KG1 (cell line): ENCODE measurements around the gene NEK5.
"Not testable (repeated sequence)": the region's sequence is repeated elsewhere in the genome, so short reads cannot be mapped to it uniquely, and the experiment has no call there.

Experiments
- DNase-seq: peaks from one replicate; lab custom pipeline; 2025; lab: John Stamatoyannopoulos, UW

Gene NEK5

DNA sequence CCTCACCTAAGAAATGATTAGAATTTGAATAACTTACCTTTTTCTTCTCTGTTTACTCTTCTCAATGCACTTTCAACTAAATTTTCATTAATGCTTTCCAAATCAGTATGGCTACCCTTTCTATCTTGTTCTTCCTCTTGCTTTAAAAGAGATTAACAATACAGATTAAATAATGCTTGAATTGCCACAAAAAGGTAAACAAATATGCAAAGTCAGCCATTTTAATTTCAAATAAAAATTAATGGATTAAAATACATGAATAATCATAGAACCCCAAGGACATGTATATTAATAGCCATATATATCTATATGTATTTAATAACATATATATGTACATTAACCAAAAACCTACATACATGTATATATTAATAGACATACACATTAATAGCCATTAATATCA lies 7.9 kb upstream of the NEK5 start:
- DNase-seq = no peak

DNA sequence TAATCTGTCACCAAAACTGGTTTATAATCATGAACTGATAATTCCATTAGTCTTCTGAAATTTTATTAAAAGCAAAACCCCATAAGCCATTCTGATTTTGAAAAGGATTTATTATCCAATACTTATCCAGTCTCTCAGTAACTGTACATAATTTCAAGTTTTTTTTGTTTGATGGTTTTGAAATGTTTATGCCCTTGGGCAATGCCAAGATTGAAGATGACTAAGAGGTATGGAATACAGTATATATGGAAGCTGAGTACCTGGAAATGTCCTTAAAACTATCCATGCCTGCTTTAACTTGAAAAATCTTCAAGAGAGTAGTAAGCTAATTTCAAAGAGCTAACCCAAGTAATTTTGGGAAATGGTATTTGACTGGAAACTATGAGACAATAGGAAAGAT lies 1.8 kb upstream of the NEK5 start:
- DNase-seq = no peak

DNA sequence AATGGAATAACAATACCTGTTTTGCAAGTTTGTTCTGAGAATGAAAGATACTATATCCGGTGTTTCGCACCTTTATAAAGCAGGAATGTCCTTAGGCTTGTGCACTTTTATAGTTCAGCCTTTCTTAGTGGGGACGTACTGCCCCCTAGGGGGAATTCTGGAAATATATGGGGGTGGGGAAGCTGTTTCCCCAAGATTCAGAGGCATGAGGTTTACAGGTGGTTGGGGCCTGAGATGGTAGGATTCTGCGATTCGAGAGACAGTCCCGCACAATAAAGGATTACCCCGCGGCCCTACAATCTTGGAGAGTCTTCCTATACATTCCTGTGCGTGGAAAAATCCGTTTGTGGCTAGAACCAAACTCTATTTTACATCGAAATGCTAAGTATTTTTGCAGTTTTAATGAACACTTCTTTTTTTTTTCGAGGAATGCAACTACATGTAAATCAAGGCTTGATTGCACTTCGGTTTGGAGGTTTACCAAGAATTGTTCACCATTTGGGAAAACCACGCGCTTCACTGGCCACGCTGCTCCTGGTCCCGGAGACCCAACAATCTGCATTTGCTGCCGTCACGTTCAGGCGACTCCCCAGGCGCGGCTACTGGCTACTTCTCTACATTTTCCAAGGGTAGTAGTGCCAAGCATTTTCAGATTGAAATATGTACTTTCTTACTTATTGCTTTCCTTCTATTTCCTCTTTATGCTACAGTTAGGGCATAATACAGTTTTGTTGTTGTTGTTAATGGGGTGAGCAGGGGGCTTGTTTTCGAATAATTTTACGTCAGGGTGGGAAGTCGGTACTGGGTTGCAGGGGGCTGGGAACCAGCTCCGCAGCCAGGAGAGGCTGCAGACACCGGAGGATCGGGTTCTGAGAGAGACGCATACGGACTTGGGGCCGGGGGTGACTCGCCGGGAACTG lies 830 bp downstream of the NEK5 start:
- DNase-seq = peak; percentile 63

DNA sequence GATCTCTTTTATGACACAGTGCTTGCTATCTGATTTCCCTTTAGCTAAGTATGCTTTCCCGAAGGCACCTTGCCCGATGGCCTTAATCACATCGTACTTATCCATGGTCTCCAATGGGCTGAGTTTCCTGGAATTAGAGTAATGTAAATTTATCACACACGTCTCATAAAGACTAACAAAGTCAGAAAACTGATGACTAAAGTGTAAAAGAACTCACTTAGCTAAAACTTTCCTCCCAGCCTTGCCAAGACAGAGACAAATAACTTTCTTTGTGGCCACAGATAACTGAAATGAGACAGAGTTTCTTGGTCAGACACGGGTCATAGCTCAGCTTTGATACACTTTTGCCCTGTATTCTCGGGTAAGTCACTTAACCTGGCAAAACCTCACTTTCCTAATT lies 1.5 kb downstream of the NEK5 start:
- no peak for DNase-seq

DNA sequence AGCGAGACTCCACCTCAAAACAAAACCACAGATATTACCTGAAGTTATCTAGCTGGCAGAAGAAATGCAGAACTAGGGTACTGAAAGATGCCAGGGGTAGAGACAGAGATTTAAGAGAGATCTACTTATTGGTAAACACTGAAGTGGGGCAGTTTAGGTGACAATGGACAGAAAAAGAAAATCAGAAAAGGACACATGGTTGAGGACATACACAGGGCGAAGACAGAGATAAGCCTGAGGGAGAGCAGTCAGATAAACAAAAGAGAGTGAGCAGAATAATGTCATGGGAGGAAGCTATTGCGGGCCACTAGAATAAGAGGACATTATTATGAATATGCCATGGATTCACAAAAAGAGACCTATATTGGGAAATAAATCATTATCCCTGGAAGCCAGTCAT lies 3.3 kb downstream of the NEK5 start:
- DNase-seq = no peak

DNA sequence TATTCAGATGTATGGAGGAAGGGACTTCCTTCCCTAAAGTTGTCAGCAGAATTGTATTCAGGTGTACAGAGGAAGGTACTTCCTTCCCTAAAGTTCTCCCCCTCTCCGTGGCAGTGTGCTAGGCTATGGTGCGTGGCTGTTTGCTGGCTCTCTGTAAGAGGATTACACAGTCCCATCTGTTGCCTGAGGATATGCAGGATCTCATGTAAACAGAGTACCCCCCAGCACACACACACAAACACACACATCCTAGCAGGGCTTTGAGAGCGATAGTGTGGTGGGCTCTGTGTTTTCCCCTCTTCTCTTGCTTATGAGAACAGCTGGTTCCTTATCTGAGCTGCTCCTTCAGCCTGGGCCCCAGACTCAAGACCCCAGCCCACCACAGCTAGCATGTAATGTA lies 10.3 kb downstream of the NEK5 start:
- DNase-seq = no peak

DNA sequence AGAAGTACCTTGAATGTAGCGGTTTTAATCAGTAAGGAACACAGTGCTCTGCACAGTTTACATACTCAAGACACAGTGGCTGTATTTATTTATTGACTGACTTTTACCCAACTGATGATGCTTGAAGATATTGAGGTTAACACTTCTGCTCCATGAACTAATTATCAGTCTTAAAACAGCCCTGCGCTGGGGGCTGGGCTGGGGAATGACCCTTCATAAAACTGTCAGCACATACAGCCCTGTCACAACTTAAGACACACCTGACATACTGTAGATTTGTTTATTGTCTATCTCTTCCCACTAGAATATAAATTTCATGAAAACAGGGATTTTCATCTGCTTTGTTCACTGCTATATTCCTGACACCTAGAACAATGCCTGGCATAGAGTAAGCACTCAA lies 10.8 kb downstream of the NEK5 start:
- no peak for DNase-seq

DNA sequence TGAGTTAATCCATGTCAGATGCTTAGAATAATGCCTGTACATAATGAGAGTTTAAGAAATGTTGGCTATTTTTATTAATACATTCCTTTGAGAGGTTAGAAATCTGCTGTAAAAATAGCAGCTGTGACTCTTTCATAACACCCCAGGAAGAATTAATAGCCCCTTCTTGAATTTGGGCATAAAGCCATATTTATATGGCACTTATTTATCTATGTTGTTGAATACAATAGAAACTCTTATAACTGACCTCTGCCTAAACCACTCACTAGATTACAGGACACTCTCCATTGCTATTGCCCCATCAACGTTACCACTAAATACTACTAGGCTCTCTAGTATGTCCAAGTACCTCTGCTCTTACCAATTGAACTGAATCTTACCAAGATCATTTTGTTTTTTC lies 16.3 kb downstream of the NEK5 start:
- DNase-seq = no peak

DNA sequence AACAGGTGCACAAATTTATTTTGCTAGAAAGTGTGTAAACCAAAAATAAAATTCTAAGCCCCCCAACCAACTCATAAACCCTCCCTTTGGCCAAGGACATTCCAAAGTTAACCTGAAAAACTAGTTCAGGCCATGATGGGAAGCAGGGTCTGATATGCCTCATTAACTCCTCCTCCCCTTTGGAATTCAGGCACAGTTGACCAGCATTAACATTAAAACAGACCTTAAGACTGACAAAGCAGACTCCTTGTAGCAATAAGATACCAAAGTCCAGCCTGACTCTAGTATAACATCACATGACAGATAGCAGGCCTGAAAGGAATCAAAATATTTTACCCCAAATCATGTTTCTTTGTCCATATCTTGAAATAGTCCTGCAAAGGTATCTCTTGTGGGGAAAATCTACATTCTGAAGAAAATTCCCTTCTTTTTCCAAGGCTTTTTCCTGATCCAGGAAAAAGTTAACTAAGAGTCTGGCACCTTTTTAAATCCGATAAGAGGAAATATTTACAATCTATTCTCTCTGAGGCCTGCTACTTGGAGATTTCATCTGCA lies 19.7 kb downstream of the NEK5 start:
- no peak for DNase-seq

DNA sequence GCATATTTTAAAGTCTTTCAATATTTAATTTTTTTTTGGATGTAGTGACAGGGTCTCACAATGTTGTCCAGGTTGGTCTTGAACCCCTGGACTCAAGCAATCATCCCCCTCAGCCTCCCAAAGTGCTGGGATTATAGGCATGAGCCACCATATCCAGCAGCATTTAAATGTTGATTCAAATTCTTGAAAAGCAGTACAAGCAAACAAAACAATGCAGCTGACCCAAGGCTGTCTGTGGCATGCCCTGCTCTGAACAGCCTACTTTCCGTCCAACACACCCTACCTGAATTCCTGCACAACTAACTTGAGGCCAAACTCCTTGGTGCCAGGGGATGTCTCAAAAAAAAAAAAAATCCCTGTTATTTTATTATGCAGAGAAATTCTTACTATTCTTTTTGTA lies 23.0 kb downstream of the NEK5 start:
- DNase-seq = no peak

DNA sequence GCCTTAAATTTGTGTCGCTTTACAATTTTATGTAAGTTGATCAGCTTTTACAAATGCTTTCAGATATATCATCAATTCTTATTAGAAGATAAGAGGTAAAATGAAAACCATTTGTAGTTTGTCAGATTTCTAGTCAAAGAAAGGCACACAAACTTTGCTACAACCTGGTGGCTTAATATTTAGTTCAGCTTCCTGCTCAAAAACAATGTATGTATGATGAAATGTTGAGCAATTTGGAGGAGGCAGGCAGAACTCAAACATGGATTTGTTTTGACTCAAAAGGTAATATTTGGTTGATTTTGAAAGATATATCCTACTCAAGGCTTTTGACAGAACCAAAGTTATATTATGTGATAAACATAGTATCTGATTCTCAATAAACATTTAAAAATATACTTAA lies 24.2 kb downstream of the NEK5 start:
- DNase-seq = no peak

DNA sequence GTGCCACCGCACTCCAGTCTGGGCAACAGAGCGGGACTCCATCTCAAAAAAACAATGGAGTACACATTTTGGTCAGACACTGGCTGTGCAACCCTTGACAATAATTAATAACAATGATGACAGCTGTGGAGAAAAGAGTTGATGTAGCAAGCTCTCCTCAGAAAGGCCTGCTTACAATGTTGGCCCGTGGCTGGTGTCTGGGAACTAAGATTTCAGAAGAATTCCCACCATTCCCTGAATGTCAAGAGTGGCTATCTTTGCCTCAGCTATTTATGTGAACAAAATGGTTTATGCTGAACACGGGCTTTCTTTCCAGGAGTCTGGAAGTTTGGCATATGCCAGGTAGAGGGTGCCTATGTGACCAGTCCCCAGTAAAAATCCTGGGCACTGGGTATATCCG lies 25.5 kb downstream of the NEK5 start:
- no peak for DNase-seq

DNA sequence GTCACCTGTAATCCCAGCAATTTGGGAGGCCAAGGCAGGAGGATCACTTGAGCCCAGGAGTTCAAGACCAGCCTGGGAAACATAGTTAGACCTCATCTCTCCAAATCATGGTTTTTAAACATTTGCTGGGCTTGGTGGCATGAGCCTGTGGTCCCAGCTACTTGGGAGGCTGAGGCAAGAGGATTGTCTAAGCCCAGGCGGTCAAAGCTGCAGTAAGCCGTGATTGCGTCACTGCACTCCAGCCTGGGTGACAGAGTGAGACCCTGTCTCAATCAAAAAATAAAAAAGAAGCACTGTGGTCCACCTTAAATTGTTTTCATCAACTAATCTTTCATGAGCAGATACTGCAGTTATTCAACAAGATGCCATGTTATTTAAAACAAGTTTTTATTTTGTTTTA lies 26.4 kb downstream of the NEK5 start:
- DNase-seq = not testable (repeated sequence)

DNA sequence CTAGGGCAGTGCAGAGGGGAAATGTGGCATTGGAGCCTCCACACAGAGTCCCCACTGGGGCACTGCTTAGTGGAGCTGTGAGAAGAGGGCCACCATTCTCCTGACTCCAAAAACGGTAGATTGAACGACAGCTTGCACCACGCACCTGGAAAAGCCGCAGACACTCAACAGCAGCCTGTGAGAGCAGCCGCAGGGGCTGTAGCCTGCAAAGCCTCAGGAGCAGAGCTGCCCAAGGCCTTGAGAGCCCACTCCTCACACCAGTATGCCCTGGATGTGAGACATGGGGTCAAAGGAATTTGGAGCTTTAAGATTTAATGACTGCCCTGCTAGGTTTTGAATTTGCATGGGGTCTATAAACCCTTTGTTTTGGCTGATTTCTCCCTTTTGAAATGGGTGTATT lies 31.7 kb downstream of the NEK5 start:
- DNase-seq = no peak

DNA sequence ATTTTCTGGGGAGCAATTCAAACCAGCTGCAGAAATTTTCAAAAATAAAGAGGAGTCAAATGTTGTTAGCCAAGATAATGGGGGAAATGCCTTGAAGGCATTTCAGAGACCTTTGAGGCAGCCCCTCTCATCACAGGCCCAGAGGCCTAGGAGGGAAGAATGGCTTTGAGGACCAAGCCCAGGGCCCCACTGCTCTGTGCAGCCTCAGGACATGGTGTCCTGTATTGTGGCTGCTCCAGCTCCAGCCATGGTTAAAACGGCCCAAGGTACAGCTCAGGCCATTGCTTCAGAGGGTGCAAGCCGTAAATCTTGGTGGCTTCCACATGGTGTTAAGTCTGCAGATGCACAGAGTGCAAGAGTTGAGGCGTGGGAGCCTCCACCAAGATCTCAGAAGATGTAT lies 32.1 kb downstream of the NEK5 start:
- DNase-seq = no peak

DNA sequence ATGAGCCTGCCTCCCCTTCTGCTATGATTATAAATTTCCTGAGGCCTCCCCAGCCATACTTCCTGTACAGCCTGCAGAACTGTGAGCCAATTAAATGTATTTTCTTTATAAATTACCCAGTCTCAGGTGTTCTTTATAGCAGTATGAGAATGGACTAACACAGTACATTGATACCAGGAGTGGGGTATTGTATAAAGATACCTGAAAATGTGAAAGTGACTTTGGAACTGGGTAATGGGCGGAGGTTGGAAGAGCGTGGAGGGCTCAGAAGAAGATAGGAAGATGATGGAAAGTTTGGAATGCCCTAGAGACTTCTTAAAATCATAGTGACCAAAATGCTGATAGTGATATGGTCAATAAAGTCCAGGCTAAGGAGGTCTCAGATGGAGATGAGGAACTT lies 32.8 kb downstream of the NEK5 start:
- DNase-seq = no peak

DNA sequence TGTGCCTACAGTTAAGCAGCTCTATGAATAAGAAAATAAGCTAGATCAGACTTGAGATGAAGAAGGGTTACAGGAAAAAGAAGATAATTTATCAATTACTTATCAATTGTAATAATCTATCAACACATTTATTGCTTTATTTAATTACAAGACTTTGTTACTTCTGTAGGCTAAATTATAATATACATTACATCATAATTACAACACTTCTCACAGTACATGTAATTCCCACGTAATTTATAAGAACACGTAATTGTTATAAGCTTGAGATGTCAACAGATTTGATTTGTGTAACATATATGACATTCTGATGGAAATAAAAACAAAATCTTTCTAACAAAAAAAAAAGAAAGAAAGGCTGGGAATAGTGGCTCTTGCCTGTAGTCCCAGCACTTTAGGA lies 36.8 kb downstream of the NEK5 start:
- no peak for DNase-seq

DNA sequence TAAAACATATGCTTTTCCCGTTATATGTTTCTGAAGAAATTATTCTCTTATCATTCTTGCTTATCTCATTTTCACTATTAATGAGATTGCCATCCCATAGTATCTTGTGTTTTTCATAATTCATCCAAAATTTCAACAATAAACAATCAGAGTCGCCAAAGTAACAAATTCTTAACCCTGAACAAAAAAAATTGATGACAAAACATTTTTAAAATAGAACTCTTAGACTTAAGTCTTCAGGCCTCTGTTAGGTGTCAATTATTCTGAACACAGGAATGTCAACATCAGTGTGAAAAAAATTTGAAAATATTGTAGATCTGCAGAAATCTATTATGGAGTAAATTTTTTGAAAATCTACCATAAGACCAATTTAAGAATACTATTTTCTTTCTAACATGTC lies 37.4 kb downstream of the NEK5 start:
- DNase-seq = no peak

DNA sequence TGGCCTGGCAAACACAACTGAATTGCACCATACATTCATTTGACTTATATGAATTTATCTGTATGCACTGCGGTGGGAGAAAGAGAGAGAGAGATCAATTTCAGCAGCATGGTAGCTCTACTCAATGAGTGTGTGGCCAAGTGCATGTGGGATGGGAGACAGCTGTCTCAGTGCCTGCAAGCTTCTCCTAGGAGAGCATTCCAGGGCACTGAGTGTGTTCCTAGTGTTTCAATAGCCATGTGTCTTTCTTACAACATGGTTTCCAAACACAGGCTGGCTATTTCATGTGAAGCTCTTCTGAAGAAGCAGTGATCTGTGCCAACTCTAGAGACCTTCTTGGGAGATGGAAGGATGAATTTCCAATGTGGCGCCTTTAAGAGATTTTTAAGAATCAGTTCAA lies 43.5 kb downstream of the NEK5 start:
- DNase-seq = no peak

DNA sequence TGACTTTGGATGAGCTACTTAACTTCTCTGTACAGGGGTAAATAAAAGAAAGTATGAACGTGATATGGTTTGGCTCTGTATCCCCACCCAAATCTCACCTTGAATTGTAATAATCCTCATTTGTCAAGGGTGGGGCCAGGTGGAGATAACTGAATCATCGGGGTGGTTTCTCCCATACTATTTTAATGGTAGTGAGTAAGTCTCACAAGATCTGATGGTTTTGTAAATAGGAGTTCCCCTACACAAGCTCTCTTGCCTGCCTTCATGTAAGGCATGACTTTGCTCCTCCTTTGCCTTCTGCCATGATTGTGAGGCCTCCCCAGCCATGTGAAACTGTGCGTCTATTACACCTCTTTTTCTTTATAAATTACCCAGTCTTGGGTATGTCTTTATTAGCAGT lies 43.9 kb downstream of the NEK5 start:
- not testable (repeated sequence) for DNase-seq

DNA sequence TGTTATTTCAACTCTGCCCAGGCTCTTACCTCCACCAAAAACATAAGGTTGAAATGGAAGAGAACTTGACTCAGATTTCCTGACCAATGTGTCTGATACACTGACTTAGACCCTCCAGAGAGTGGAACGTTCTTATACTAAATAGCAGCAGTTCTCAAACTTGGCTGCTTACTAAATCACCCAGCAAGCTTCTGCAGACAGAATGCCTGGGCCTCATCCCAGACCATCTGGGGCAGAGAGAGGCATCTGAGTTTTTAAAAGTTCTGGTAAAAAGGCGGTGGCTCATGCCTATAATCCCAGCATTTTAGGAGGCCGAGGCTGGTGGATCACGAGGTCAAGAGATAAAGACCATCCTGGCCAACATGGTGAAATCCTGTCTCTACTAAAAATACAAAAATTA lies 46.3 kb downstream of the NEK5 start:
- DNase-seq = no peak

DNA sequence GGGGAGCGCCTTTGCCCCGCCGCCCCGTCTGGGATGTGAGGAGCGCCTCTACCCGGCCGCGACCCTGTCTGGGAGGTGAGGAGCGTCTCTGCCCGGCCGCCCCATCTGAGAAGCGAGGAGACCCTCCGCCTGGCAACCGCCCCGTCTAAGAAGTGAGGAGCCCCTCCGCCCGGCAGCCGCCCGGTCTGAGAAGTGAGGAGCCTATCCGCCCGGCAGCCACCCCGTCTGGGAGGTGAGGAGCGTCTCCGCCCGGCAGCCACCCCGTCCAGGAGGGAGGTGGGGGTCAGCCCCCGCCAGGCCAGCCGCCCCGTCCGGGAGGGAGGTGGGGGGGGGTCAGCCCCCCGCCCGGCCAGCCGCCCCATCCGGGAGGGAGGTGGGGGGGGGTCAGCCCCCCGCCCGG lies 49.0 kb downstream of the NEK5 start:
- DNase-seq = not testable (repeated sequence)

DNA sequence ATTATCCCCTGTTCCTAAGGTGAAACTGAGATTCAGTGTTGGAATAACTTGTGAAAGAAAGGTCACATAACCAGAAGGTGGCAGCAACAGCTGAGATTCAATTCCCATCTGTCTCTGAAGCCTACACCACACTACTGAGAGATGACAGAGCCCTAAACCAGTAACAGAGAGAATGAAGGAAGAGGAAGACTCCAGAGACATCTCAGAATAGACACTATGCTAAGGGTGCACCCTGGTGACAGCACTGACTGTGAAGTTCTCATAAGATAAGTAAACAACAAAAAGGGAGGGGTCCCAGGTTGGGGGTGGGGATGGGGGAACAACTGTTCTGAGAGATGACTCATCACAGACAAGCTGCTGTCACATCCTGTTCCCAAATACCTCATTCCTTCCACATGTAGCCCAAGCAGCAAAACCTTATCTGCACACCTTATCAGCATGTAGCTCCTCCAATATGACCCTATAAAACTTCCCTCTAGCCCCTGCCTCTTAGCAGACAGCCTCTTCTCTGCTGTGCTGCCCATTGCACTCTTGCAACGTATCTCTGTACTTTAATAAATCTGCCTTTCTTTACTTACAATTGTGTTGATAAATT lies 57.8 kb downstream of the NEK5 start:
- no peak for DNase-seq

DNA sequence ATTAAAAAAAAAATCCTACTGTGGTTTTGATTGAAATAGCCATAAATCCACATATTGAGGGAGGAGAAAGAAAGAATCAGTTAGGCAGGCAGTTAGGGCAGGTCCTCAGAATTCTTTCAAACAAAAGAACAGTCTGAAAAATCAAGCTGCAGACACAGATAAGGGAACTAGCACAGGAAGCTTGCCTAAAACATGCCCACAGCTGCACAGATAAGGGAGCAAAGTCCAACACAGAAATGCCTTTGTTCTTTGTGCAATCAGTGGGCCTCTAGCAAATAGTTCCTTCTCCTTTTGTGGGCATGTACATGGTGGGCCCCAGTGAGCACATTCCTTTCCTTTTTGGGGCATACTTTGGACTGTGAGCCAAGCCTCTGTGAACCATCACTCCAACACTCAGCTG lies 61.6 kb downstream of the NEK5 start:
- no peak for DNase-seq
